HG03139 (cell line): ENCODE data around the gene VASH2.
"Not testable (repeated sequence)": the region's sequence is repeated elsewhere in the genome, so short reads cannot be mapped to it uniquely, and the experiment has no call there.

Experiments used
- ATAC-seq: cut with Tn5 transposase; IDR thresholded peaks from one replicate; pipeline ENCODE4 v1.9.1; 2021; ENCODE audit not compliant: unreplicated experiment

The VASH2 gene

GRCh38 chr1:212979340-212980122 lies 29.2 kb downstream of the VASH2 start:
- ATAC-seq, result peak; percentile 46

GRCh38 chr1:212980123-212980785 lies 29.9 kb downstream of the VASH2 start:
- no peak for ATAC-seq

GRCh38 chr1:212981025-212981495 lies 30.7 kb downstream of the VASH2 start:
- ATAC-seq, result no peak

- peak; percentile 55 for ATAC-seq
These were observed 31.4 kb downstream of the VASH2 start for GRCh38 chr1:212981571-212982328.

GRCh38 chr1:212982430-212983152 lies 32.2 kb downstream of the VASH2 start:
- ATAC-seq, result no peak

- no peak for ATAC-seq
These were observed 33.1 kb downstream of the VASH2 start for GRCh38 chr1:212983482-212983881.

- ATAC-seq, result no peak
These were observed 34.4 kb downstream of the VASH2 start for GRCh38 chr1:212984522-212985291.

GRCh38 chr1:212986551-212986950 lies 36.2 kb downstream of the VASH2 start:
- no peak for ATAC-seq

GRCh38 chr1:212987702-212988322 lies 37.5 kb downstream of the VASH2 start:
- no peak for ATAC-seq

- no peak for ATAC-seq
These were observed 39.9 kb downstream of the VASH2 start for GRCh38 chr1:212990276-212990675.

GRCh38 chr1:212993960-212994359 lies 43.6 kb downstream of the VASH2 start:
- ATAC-seq, result not testable (repeated sequence)

GRCh38 chr1:212994926-212995325 lies 44.6 kb downstream of the VASH2 start:
- ATAC-seq, result no peak

GRCh38 chr1:213003256-213003655 lies 52.9 kb downstream of the VASH2 start:
- no peak for ATAC-seq

GRCh38 chr1:213008564-213008963 lies 58.2 kb downstream of the VASH2 start:
- peak; percentile 67 for ATAC-seq

GRCh38 chr1:213014642-213015041 lies 64.3 kb downstream of the VASH2 start:
- no peak for ATAC-seq

- ATAC-seq, result peak; percentile 90
These were observed 65.0 kb downstream of the VASH2 start, which contains the start of gene ANGEL2 for GRCh38 chr1:213015099-213016050. Gene ANGEL2, minus strand, starts transcription at chr1:213015867. Its CDS starts 196 bp downstream, at chr1:213015671.

- ATAC-seq, result no peak
These were observed 67.3 kb downstream of the VASH2 start for GRCh38 chr1:213017447-213018273.

- no peak for ATAC-seq
These were observed 69.1 kb downstream of the VASH2 start for GRCh38 chr1:213019450-213019849.
